Type B pancreatic cell (in vitro differentiated cells): ENCODE measurements around the gene TTLL11. TPM values are rescaled to one million over a fixed set of nuclear protein-coding genes. Genes with fewer than 3 reads are reported as not detected.

Experiments used
- DNase-seq: peaks from one replicate; pipeline ENCODE4 v3.0.0; 2021; ENCODE audit warnings: mixed read lengths; ENCODE audit not compliant: unreplicated experiment; ENCODE audit errors: extremely low spot score
- H3K27ac Mint-ChIP-seq: 2 replicates; pipeline ENCODE4 v1.8.0; 2021; ENCODE audit warnings: mild to moderate bottlenecking, mixed read lengths
- H3K27me3 Mint-ChIP-seq: 2 replicates; pipeline ENCODE4 v1.8.0; 2021; ENCODE audit warnings: mixed read lengths
- H3K36me3 Mint-ChIP-seq: 2 replicates; pipeline ENCODE4 v1.8.0; 2021; ENCODE audit warnings: mixed read lengths
- H3K4me1 Mint-ChIP-seq: one replicate; pipeline ENCODE4 v1.8.0; 2021; ENCODE audit warnings: mixed read lengths; ENCODE audit not compliant: unreplicated experiment
- H3K4me3 Mint-ChIP-seq: 2 replicates; pipeline ENCODE4 v1.8.0; 2021; ENCODE audit warnings: mild to moderate bottlenecking, mixed read lengths
- H3K9me3 Mint-ChIP-seq: 2 replicates; pipeline ENCODE4 v1.8.0; 2021; ENCODE audit warnings: mixed read lengths
- CTCF ChIP-seq: fragments of 200-600 bp; sonication (generic); conservative IDR thresholded peaks from 2 replicates; pipeline ENCODE4 v1.5.0; 2021; ENCODE audit warnings: antibody characterized with exemption, mild to moderate bottlenecking
- total RNA-seq: library from RNA; stranded (reverse); gene quantifications from 2 replicates; pipeline ENCODE4 v1.2.1, GENCODE V29; 2021; ENCODE audit warnings: low replicate concordance

Gene TTLL11
- total RNA-seq, 1 donor from 2014 or later, result 8.6 TPM

GRCh38 chr9:121902461-121903135 lies 190.5 kb downstream of the TTLL11 start:
- TF ChIP-seq CTCF, result no peak
- Mint-ChIP-seq H3K36me3 (no peaks in the 10 kb centered on the region), H3K9me3 (peaks cover 6% of the 10 kb centered on the region), H3K4me3 (no peak overlapping the region), H3K27ac (no peak overlapping the region), H3K4me1 (peaks cover 11% of the 10 kb centered on the region), H3K27me3 (no peaks in the 10 kb centered on the region)
- no peak for DNase-seq

GRCh38 chr9:121901616-121902015 lies 191.5 kb downstream of the TTLL11 start:
- Mint-ChIP-seq H3K36me3 (no peaks in the 10 kb centered on the region), H3K4me1 (peaks cover 15% of the 10 kb centered on the region), H3K27me3 (no peaks in the 10 kb centered on the region), H3K4me3 (no peak overlapping the region), H3K9me3 (peaks cover 6% of the 10 kb centered on the region), H3K27ac (no peak overlapping the region)
- no peak for DNase-seq
- no peak for TF ChIP-seq CTCF

- H3K27ac Mint-ChIP-seq, result no peak overlapping the region
- no peaks in the 10 kb centered on the region for H3K27me3 Mint-ChIP-seq
- peaks cover 12% of the 10 kb centered on the region for H3K4me1 Mint-ChIP-seq
- TF ChIP-seq CTCF, result no peak
- H3K36me3 Mint-ChIP-seq, result no peaks in the 10 kb centered on the region
- no peak for DNase-seq
- peaks cover 6% of the 10 kb centered on the region for H3K9me3 Mint-ChIP-seq
- no peak overlapping the region for H3K4me3 Mint-ChIP-seq
Measured at GRCh38 chr9:121900163-121900562, 192.9 kb downstream of the TTLL11 start.

GRCh38 chr9:121898856-121899255 lies 194.3 kb downstream of the TTLL11 start:
- no peaks in the 10 kb centered on the region for H3K36me3 Mint-ChIP-seq

GRCh38 chr9:121897140-121897539 lies 196.0 kb downstream of the TTLL11 start:
- Mint-ChIP-seq H3K27me3 (no peaks in the 10 kb centered on the region), H3K36me3 (no peaks in the 10 kb centered on the region), H3K4me1 (peaks cover 6% of the 10 kb centered on the region), H3K4me3 (no peak overlapping the region), H3K27ac (no peak overlapping the region), H3K9me3 (peaks cover 6% of the 10 kb centered on the region)
- DNase-seq, result no peak
- TF ChIP-seq CTCF, result no peak

More at GRCh38 chr9:121898856-121899255, 194.3 kb downstream of the TTLL11 start:
- DNase-seq, result no peak
- Mint-ChIP-seq H3K4me3 (no peak overlapping the region), H3K9me3 (peaks cover 6% of the 10 kb centered on the region), H3K4me1 (peaks cover 12% of the 10 kb centered on the region), H3K27me3 (no peaks in the 10 kb centered on the region), H3K27ac (no peak overlapping the region)
- TF ChIP-seq CTCF, result no peak
